ENCODE results near the gene POMGNT2. TPM values are rescaled to one million over a fixed set of nuclear protein-coding genes. Genes with fewer than 3 reads are reported as not detected.

The POMGNT2 gene
- total RNA-seq, 1 experiment from 2014 or later: 10.1 TPM

DNA sequence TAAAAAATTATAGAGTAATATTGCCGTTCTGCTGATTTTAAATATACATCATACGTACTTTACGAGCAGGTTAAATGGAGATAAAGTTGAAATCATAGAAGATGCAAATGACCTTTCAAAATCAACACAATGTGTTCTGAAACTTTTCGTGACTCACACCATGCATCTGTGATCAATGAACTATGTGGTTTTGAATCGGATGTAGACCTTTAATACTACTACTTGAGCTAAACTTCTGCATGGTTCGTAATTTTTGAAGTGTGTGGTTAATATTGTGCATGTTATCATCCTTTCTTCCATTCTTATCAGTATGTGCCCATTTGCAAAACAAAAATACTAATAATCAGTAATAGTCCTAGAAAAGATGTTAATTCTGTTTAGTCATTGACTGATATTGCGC, 67.9 kb downstream of the POMGNT2 start:
- TF ChIP-seq TCF7L2 (IDR thresholded peaks at IDR 0.05; ENCODE audit: low read depth, low read length) (no peak), CTCF (IDR thresholded peaks at IDR 0.05) (no peak), POLR2AphosphoS5 (IDR thresholded peaks at IDR 0.05; ENCODE audit: low read depth, low read length) (no peak), REST (IDR thresholded peaks at IDR 0.05; ENCODE audit: insufficient read depth in 1 of 2, low read depth in 2 of 2, low read length in 1 of 2) (no peak), SIN3A (IDR thresholded peaks at IDR 0.05; ENCODE audit: borderline replicate concordance, insufficient read depth, low read depth, low read length) (no peak)
- no peak for ATAC-seq
- BruUV-seq (replicated peaks): no TSS peak
- H3K27me3 ChIP-seq (ENCODE audit: control insufficient read depth, insufficient read depth, low read length): no peaks in the 10 kb centered on the region; the same call in 1 of the 2 replicates
- no peak overlapping the region for H3K4me3 ChIP-seq (ENCODE audit: low read depth in 2 of 2, low read length in 2 of 2)
- H3K9me3 ChIP-seq (ENCODE audit: control insufficient read depth, insufficient read depth, low read depth, low read length): no peaks in the 10 kb centered on the region
- CTCF ChIA-PET: no interaction called here
- no peaks in the 10 kb centered on the region for H3K36me3 ChIP-seq (ENCODE audit: control insufficient read depth, insufficient read depth, low read length)
- no peaks in the 10 kb centered on the region for H3K4me1 ChIP-seq (ENCODE audit: control insufficient read depth, insufficient read depth, low read length)
- H3K27ac ChIP-seq (ENCODE audit: low read length): no peak overlapping the region
- no peak for DNase-seq (ENCODE audit: low read depth, low spot score)
- intact Hi-C loops (cut with micrococcal nuclease; ENCODE audit: unreplicated experiment) (no loop called here), in situ Hi-C loops (cut with HindIII; ENCODE audit: low pct_unique_long_range_greater_than_20kb, low sequenced_read_pairs) (no loop called here)
- POLR2A ChIA-PET: no interaction called here

DNA sequence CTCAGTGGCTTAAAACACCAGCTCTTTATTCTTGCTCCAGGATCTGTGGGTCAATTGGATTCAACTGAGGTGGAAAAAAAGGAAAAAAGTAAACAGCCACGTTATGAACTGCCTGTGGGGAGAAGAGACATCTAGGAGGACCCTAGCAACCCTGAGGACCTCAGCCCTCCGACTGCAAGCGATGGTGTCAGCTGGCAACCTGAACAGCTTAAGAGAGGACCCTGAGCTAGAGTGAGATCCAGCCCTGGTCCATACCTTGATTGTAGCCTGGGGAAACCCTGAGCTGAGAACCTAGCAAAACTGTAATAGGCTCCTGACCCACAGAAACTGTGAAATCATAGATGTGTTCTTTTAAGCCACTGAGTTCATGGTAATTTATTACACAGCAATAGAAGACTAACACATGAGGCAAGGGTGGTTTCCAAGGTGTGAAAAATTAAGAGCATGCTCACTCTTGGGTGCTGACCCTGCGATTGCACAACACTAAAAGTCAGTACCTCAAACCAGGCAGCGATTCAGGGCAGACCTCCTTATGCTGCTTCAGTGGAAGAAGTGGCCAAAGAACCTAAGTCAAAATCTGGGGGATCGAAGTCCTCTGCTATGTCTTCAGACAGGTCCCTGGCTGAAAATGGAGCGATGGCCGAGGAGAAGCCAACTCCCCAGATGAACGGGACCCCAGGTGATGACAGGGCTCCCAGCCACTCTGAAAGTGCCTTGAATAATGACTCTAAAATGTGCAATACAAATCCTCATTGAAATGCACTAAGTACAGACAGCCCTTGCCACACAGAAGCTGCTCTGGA, 69.1 kb downstream of the POMGNT2 start:
- Histone ChIP-seq H3K4me3 (ENCODE audit: low read depth in 2 of 2, low read length in 2 of 2) (no peak overlapping the region), H3K4me1 (ENCODE audit: control insufficient read depth, insufficient read depth, low read length) (no peaks in the 10 kb centered on the region), H3K9me3 (ENCODE audit: control insufficient read depth, insufficient read depth, low read depth, low read length) (no peaks in the 10 kb centered on the region), H3K36me3 (ENCODE audit: control insufficient read depth, insufficient read depth, low read length) (no peaks in the 10 kb centered on the region), H3K27me3 (ENCODE audit: control insufficient read depth, insufficient read depth, low read length) (no peaks in the 10 kb centered on the region; the same call in 1 of the 2 replicates), H3K27ac (ENCODE audit: low read length) (no peak overlapping the region)
- no peak for DNase-seq (ENCODE audit: low read depth, low spot score)
- POLR2A ChIA-PET: no interaction called here
- ATAC-seq: no peak
- CTCF ChIA-PET: no interaction called here
- no TSS peak for BruUV-seq (replicated peaks)
- in situ Hi-C loops (cut with HindIII; ENCODE audit: low pct_unique_long_range_greater_than_20kb, low sequenced_read_pairs) (no loop called here), intact Hi-C loops (cut with micrococcal nuclease; ENCODE audit: unreplicated experiment) (no loop called here)
- TF ChIP-seq REST (IDR thresholded peaks at IDR 0.05; ENCODE audit: insufficient read depth in 1 of 2, low read depth in 2 of 2, low read length in 1 of 2) (no peak), CTCF (IDR thresholded peaks at IDR 0.05) (no peak), SIN3A (IDR thresholded peaks at IDR 0.05; ENCODE audit: borderline replicate concordance, insufficient read depth, low read depth, low read length) (no peak), POLR2AphosphoS5 (IDR thresholded peaks at IDR 0.05; ENCODE audit: low read depth, low read length) (no peak), TCF7L2 (IDR thresholded peaks at IDR 0.05; ENCODE audit: low read depth, low read length) (no peak)

All from Panc1 (cell line).